Amniotic stem cell (primary cell): ENCODE data around the gene NCAPG2.
"Not testable (repeated sequence)": the region's sequence is repeated elsewhere in the genome, so short reads cannot be mapped to it uniquely, and the experiment has no call there.

Experiments
- DNase-seq: peaks from one replicate; lab custom pipeline; 2025; lab: John Stamatoyannopoulos, UW

NCAPG2 gene

GRCh38 chr7:158705234-158705850 lies 738 bp upstream of the NCAPG2 start:
- no peak for DNase-seq

DNA sequence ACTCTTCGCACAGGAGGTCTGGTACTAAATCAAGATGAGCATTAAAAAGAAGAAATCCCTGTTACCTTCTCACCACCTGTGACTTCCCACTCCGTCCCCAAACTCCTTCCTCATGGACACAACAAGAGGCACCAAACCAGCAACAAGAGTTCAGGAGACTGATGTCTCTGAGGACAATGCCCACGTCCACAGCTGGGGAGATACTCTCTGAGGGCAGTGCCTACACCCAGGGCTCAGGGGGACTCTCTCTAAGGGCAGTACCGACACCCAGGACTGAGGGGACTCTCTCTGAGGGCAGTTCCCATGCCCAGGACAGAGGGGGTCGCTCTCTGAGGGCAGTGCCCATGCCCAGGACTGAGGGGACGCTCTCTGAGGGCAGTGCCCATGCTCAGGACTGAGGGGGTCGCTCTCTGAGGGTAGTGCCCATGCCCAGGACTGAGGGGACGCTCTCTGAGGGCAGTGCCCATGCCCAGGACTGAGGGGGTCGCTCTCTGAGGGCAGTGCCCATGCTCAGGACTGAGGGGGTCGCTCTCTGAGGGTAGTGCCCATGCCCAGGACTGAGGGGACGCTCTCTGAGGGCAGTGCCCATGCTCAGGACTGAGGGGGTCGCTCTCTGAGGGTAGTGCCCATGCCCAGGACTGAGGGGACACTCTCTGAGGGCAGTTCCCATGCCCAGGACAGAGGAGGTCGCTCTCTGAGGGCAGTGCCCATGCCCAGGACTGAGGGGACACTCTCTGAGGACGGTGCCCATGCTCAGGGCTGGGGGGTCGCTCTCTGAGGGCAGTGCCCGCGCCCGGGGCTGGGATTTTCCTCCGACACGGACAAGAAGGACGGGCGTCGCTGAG lies 703 bp downstream of the NCAPG2 start:
- DNase-seq: not testable (repeated sequence)

DNA sequence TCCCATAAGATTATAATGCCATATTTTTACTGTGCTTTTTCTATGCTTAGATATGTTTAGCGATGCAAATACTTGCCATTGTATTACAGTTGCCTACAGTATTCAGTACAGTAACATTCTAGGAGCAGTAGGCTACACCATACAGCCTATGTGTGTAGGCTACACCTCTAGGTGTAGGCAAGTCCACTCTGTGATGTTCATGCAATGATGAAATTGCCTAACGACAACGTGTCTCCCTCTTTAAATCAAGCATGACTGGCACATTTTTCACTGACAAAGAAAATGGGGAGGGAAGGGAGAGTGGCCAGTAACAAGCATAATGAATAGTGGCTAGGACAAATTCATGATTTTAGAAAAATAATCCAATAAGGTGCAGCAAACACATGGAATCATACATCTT lies 1.7 kb downstream of the NCAPG2 start:
- DNase-seq: no peak

DNA sequence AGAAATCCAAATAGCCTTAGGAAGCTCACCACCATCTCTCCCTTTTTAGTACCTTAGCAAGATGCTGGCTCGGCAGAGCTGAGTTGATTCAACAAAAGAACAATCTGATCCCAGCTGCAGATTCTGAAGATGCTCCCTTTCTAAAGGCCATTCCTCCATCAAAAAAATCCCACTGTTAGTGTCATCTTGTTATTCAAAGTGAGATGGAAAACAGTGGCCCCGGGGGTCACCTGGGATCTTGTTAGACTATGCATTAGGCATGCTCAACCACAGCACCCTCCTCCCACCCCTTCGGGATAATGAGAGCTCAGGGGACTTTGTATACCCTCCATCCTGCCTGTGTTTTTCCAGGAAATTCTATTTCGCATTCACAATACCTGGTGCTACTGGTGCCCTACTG lies 2.4 kb downstream of the NCAPG2 start:
- no peak for DNase-seq

- no peak for DNase-seq
Observed at GRCh38 chr7:158700008-158700407, 4.6 kb downstream of the NCAPG2 start.

GRCh38 chr7:158699341-158699740 lies 5.3 kb downstream of the NCAPG2 start:
- DNase-seq: no peak

GRCh38 chr7:158698657-158699195 lies 5.9 kb downstream of the NCAPG2 start:
- no peak for DNase-seq

DNA sequence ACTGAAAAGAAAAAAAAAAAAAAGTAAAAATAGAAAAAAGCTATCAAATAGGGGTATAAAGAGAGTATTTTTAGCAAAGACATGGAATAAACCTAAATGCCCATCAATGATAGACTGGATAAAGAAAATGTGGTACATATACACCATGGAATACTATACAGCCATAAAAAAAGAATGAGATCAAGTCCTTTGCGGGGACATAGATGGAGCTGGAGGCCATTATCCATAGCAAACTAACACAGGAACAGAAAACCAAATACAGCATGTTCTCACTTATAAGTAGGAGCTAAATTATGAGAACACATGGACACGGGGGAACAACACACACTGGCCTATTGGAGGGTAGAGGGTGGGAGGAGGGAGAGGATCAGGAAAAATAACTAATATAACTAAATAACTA lies 7.0 kb downstream of the NCAPG2 start:
- DNase-seq: not testable (repeated sequence)

DNA sequence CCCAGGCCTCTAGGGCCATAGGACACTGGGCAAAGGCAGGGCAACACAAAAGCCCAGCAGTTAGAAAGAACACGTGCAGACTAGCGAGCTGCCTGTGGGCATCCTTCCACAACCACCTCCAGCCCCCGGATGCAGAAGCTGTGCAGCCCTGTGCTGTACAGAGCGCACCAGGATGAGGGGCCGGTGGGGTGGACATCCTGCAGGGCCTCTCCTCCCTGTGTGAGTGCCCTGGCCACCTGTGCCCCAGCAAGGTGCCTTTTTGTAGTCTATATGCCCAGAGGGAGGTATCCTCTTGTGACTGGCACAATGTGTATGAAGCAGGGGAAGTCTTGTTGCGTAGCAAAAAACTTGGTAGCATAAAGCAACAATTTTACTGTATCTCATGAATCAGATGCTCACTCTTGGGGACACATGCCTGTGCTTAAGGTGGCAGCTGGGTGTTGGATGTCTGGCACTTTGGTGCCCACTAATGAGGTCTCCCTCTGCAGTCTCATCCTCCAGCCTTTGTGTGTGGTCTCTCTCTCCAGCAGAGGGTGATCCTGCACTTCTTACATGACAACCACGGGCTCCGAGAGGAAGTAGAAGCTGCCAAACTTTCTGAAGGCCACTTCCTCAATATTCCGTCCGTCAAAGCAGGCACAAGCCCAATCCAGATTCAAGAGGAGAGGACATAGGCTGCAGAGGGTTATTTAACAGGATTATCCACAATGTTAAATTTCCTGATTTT lies 8.7 kb downstream of the NCAPG2 start:
- peak; percentile 69 for DNase-seq

- DNase-seq: no peak
Observed at GRCh38 chr7:158695056-158695455, 9.5 kb downstream of the NCAPG2 start.

GRCh38 chr7:158694650-158695049 lies 10.0 kb downstream of the NCAPG2 start:
- no peak for DNase-seq

DNA sequence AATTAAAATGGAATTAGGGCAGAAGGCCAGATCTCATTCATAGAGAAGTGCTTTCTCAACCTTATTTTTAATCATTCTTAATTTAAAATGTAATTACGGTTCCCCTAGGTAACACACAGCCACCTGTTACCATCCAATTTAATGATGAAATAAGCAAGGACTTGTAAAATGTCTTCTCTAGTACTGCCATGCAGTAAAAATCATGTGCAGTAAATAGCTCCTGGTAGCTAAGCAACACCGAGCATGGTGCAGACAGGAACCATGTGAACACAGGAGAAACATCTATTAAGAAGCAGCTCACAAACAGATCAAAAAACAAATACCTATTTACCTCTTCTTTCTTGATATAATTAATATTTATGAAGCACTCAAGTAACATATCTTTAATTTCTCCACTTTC lies 15.1 kb downstream of the NCAPG2 start:
- no peak for DNase-seq

DNA sequence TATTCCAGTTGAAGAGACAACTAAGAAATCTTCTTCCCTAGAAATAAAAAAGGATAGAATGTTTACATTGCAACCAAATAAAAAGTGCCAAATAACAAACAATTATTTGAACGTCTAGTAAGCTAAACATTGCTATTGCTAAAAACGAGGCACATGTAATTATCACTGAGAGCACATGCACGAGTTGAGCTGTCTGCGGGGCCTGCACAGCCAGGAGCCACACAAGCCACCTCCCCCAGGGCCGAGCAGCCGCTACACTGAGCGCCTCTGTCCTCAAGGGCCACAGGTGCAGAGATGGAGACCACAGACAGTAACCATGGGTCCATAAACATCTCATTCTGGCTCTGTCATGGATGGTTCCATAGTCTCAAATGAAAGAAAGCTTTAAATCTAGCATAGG lies 17.2 kb downstream of the NCAPG2 start:
- DNase-seq: no peak

- DNase-seq: no peak
Observed at GRCh38 chr7:158685693-158686092, 18.9 kb downstream of the NCAPG2 start.

DNA sequence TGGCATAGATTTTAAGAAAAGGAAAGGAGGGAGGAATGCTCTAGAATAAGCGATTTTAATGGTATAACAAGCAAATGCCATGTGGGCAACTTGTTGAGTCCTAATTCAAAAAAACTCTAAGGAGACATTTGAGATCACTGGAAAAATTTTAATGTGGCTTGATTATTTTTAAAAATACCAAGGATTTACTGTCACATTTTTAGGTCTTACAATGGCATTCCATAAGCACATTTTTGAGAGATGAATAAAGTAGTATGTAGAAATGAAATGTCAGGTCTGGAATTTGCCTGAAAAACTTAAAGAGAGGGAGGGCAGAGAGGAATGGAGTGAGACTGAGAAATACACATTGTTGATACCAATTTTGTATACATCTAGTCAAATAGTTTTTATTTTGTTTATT lies 20.3 kb downstream of the NCAPG2 start:
- no peak for DNase-seq

DNA sequence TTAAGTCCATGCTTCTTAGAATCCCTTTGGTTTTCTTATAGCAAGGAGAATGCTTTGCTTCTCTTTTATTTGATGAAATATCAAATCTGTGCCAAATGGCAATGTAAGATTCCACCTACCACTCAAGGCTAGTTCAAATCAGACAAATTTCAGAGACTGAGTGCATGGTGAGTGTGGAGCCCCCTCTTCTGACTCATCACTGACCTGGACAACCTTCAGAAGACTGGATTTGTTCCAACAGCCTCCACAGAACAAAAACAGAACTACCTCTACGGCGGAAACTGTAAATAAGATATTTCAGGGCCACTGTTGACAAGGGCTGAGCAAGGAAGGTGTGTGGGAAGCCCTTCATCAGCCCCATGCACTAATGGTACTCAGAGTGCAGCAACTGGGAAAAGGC lies 21.1 kb downstream of the NCAPG2 start:
- no peak for DNase-seq

DNA sequence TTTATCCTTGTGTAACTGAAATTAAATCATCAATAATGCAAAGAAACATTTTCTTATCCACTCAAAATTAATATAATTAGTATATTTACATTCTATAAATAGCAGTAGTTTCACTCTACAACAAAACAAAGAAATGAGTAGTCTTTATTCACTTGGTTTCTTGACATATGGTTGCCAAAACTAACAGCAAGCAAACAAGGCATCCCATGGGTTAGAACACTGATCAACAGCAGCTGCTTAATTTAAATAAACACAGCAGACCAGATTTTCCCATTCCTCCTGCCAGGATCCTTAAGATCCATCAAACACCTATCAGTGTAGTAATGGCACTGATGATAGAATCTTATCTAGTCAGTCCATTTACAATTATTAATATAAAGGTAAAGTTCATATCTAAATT lies 22.1 kb downstream of the NCAPG2 start:
- DNase-seq: no peak

GRCh38 chr7:158680754-158681153 lies 23.9 kb downstream of the NCAPG2 start:
- DNase-seq: no peak

GRCh38 chr7:158676906-158677305 lies 27.7 kb downstream of the NCAPG2 start:
- no peak for DNase-seq

- DNase-seq: no peak
Observed at GRCh38 chr7:158676171-158676840, 28.3 kb downstream of the NCAPG2 start.

GRCh38 chr7:158672975-158673374 lies 31.6 kb downstream of the NCAPG2 start:
- no peak for DNase-seq

DNA sequence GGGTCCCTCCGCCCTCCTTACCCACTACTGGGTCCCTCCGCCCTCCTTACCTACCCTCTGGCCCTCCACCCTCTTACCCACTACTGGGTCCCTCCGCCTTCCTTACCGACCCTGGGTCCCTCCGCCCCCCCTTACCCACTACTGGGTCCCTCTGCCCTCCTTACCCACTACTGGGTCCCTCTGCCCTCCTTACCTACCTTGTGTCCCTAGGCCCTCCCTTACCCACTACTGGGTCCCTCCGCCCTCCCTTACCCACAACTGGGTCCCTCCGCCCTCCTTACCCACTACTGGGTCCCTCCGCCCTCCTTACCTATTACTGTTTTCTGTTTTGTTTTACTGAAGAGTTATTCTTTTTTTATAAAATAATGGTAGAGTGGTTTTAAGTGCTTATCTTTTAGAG lies 36.5 kb downstream of the NCAPG2 start:
- DNase-seq: not testable (repeated sequence)
